Parathyroid adenoma (tissue), 2 donors: ENCODE results near the gene SERPINA1.
"Not testable (repeated sequence)": the region's sequence is repeated elsewhere in the genome, so short reads cannot be mapped to it uniquely, and the experiment has no call there.

ENCODE experiments used
- H2AFZ ChIP-seq: fragments of 300-600 bp; sonication (generic); one replicate; pipeline ENCODE4 v1.7.0; 2017; ENCODE audit warnings: antibody characterized with exemption, mild to moderate bottlenecking
- H3K27ac ChIP-seq: fragments of 300-600 bp; sonication (generic); one replicate; pipeline ENCODE4 v1.7.0; 2017
- H3K27me3 ChIP-seq: fragments of 300-600 bp; sonication (generic); one replicate; pipeline ENCODE4 v1.7.0; 2017; ENCODE audit warnings: low read length; ENCODE audit not compliant: control insufficient read depth, insufficient read depth
- H3K36me3 ChIP-seq: fragments of 300-600 bp; sonication (generic); one replicate; pipeline ENCODE4 v1.7.0; 2017; ENCODE audit warnings: low read length; ENCODE audit not compliant: control insufficient read depth, insufficient read depth
- H3K4me1 ChIP-seq: fragments of 300-600 bp; sonication (generic); one replicate; pipeline ENCODE4 v1.7.0; 2017; ENCODE audit warnings: control low read depth
- H3K4me2 ChIP-seq: fragments of 300-600 bp; sonication (generic); one replicate; pipeline ENCODE4 v1.7.0; 2017; ENCODE audit warnings: low read length
- H3K4me3 ChIP-seq: fragments of 300-600 bp; sonication (generic); one replicate; pipeline ENCODE4 v1.7.0; 2017; ENCODE audit warnings: low read depth, low read length
- H3K79me2 ChIP-seq: fragments of 300-600 bp; sonication (generic); one replicate; pipeline ENCODE4 v1.7.0; 2017; ENCODE audit warnings: control low read depth
- H3K9ac ChIP-seq: fragments of 300-600 bp; sonication (generic); one replicate; pipeline ENCODE4 v1.7.0; 2017; ENCODE audit warnings: mild to moderate bottlenecking
- H3K9me3 ChIP-seq: fragments of 300-600 bp; sonication (generic); one replicate; pipeline ENCODE4 v1.7.0; 2017; ENCODE audit warnings: low read length; ENCODE audit not compliant: control insufficient read depth
- TF ChIP-seq, protein P1 (sequence below): fragments of 300-600 bp; sonication (generic); IDR thresholded peaks from one replicate; pipeline ENCODE4 v1.7.0; 2017; ENCODE audit warnings: antibody characterized with exemption, mild to moderate bottlenecking
- donor health status: primary hyperparathyroidism.

The SERPINA1 gene

DNA sequence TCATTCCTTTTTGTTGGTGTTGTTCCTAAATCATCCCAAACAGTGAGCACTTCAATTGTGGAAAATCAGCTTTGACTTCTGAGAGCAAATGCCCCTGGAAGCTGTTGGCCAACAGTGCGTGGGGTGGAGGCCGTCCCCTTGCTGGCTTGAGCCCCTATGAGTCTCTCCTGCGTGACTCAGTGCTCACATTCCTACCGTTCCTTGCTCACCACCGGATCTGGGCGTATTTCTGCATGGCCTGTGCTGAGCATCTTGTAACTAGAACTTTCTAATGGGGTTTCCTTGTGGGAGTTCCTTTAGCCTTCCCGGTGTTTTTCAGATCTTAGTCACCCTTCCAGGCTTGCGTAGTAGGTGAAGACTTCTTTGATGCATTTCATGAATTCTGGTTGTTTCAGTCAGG is 14.7 kb downstream of the SERPINA1 start:
- Histone ChIP-seq H2AFZ (no peak overlapping the region), H3K4me2 (no peak overlapping the region), H3K9me3 (no peaks in the 10 kb centered on the region), H3K4me3 (no peak overlapping the region), H3K79me2 (no peaks in the 10 kb centered on the region), H3K4me1 (no peaks in the 10 kb centered on the region), H3K27me3 (no peaks in the 10 kb centered on the region), H3K36me3 (no peaks in the 10 kb centered on the region), H3K9ac (no peak overlapping the region), H3K27ac (no peak overlapping the region)
- TF ChIP-seq, protein P1, sequence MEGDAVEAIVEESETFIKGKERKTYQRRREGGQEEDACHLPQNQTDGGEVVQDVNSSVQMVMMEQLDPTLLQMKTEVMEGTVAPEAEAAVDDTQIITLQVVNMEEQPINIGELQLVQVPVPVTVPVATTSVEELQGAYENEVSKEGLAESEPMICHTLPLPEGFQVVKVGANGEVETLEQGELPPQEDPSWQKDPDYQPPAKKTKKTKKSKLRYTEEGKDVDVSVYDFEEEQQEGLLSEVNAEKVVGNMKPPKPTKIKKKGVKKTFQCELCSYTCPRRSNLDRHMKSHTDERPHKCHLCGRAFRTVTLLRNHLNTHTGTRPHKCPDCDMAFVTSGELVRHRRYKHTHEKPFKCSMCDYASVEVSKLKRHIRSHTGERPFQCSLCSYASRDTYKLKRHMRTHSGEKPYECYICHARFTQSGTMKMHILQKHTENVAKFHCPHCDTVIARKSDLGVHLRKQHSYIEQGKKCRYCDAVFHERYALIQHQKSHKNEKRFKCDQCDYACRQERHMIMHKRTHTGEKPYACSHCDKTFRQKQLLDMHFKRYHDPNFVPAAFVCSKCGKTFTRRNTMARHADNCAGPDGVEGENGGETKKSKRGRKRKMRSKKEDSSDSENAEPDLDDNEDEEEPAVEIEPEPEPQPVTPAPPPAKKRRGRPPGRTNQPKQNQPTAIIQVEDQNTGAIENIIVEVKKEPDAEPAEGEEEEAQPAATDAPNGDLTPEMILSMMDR: no peak

- H3K36me3 ChIP-seq: no peaks in the 10 kb centered on the region
- no peaks in the 10 kb centered on the region for H3K27me3 ChIP-seq
- TF ChIP-seq, protein P1: no peak
- no peak overlapping the region for H3K27ac ChIP-seq
- H3K9ac ChIP-seq: no peak overlapping the region
- H3K4me1 ChIP-seq: no peaks in the 10 kb centered on the region
- no peak overlapping the region for H2AFZ ChIP-seq
- no peak overlapping the region for H3K4me3 ChIP-seq
- no peak overlapping the region for H3K4me2 ChIP-seq
- no peaks in the 10 kb centered on the region for H3K9me3 ChIP-seq
- H3K79me2 ChIP-seq: no peaks in the 10 kb centered on the region
Observed at GRCh38 chr14:94372021-94372605, 16.3 kb downstream of the SERPINA1 start.

- H3K79me2 ChIP-seq: no peaks in the 10 kb centered on the region
- H3K4me1 ChIP-seq: no peaks in the 10 kb centered on the region
- no peak overlapping the region for H3K9ac ChIP-seq
- TF ChIP-seq, protein P1: no peak
- H3K4me2 ChIP-seq: no peak overlapping the region
- H3K9me3 ChIP-seq: no peaks in the 10 kb centered on the region
- no peak overlapping the region for H3K4me3 ChIP-seq
- H2AFZ ChIP-seq: no peak overlapping the region
- H3K27me3 ChIP-seq: no peaks in the 10 kb centered on the region
- H3K27ac ChIP-seq: no peak overlapping the region
- no peaks in the 10 kb centered on the region for H3K36me3 ChIP-seq
Observed at GRCh38 chr14:94370524-94370910, 17.9 kb downstream of the SERPINA1 start.

GRCh38 chr14:94369766-94370523 is 18.5 kb downstream of the SERPINA1 start:
- not testable (repeated sequence) for H3K9me3 ChIP-seq, H3K9ac ChIP-seq, H3K4me1 ChIP-seq, H3K4me3 ChIP-seq, H3K36me3 ChIP-seq, H3K4me2 ChIP-seq, H2AFZ ChIP-seq, H3K27ac ChIP-seq, H3K79me2 ChIP-seq, H3K27me3 ChIP-seq

DNA sequence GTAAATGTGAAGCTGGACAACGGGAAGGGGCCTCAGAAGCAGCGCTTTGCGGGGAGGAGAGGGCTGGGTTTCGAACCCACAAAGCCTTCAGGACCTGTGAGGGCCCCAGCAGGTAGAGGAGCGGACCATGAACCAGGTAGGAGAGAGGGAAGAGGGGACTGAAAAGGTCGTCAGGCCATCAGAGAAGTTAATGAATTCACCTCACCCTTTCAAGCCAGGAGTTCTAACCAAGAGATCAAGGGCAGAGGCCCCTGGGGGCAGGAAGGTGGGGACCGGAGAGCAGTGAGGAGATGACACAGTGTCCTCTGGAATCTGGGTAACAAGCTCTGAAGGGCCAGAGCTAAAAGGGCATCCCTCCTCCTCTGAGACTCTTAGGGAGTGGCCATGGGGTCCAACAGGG is 19.4 kb downstream of the SERPINA1 start:
- no peaks in the 10 kb centered on the region for H3K4me1 ChIP-seq
- H2AFZ ChIP-seq: no peak overlapping the region
- no peak overlapping the region for H3K4me2 ChIP-seq
- no peak overlapping the region for H3K27ac ChIP-seq
- no peak overlapping the region for H3K4me3 ChIP-seq
- H3K36me3 ChIP-seq: no peaks in the 10 kb centered on the region
- H3K79me2 ChIP-seq: no peaks in the 10 kb centered on the region
- H3K9me3 ChIP-seq: no peaks in the 10 kb centered on the region
- H3K9ac ChIP-seq: no peak overlapping the region
- TF ChIP-seq, protein P1: no peak
- no peaks in the 10 kb centered on the region for H3K27me3 ChIP-seq
